Loucy (cell line): ENCODE results near the gene CNTF.

ENCODE experiments used
- EZH2phosphoT487 ChIP-seq: fragments of 200-600 bp; IDR thresholded peaks from 2 replicates; pipeline ENCODE4 v1.6.1; 2018; ENCODE audit warnings: antibody characterized with exemption, mild to moderate bottlenecking, moderate library complexity, borderline replicate concordance
- TF ChIP-seq, protein P1 (sequence below): fragments of 200-600 bp; sonication (generic); conservative IDR thresholded peaks from 2 replicates; pipeline ENCODE4 v1.5.1; 2014; ENCODE audit warnings: mild to moderate bottlenecking, antibody characterized with exemption, low read length

DNA sequence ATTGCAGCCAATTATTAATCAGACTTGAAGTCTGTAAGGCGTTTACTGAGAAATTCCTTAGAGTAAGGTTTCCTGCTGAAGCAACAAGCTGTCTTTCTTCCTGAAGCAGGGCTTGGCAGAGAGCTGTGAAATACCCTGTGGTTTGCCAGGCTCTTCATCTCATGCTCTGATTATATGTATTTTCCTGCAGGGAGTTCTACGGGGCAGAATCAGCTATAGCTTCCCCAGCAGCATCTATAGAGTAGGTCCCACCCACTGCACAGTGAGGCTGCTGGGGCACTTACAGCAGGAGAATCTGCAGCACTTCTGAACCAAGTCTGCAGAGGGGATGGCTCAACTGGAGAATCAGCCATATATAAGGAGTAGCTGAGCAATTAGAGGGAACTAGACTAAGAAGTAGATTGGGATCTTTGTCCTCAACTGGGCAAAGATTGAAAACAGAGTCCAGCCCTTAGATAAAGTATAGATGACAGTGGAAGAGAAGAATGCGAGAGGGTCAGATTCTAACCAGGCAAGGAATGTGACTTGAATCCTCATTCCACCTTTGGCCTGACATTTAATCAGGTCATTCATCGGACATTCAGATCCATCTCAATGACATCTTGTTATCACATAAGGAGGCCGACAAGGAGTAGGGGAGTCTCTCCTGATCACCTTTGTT lies 37.6 kb downstream of the CNTF start:
- TF ChIP-seq, protein P1, sequence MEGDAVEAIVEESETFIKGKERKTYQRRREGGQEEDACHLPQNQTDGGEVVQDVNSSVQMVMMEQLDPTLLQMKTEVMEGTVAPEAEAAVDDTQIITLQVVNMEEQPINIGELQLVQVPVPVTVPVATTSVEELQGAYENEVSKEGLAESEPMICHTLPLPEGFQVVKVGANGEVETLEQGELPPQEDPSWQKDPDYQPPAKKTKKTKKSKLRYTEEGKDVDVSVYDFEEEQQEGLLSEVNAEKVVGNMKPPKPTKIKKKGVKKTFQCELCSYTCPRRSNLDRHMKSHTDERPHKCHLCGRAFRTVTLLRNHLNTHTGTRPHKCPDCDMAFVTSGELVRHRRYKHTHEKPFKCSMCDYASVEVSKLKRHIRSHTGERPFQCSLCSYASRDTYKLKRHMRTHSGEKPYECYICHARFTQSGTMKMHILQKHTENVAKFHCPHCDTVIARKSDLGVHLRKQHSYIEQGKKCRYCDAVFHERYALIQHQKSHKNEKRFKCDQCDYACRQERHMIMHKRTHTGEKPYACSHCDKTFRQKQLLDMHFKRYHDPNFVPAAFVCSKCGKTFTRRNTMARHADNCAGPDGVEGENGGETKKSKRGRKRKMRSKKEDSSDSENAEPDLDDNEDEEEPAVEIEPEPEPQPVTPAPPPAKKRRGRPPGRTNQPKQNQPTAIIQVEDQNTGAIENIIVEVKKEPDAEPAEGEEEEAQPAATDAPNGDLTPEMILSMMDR, result no peak
- no peak for TF ChIP-seq EZH2phosphoT487
